Testis (tissue), 3 donors: ENCODE results near the gene PDHX. TPM values are rescaled to one million over a fixed set of nuclear protein-coding genes. Genes with fewer than 3 reads are reported as not detected.

Source experiments
- DNase-seq: peaks from one replicate; pipeline ENCODE4 v3.0.0-alpha.2; 2019
- H3K27ac ChIP-seq, 2 donors: fragments of 200-600 bp; sonication (generic); one replicate each; pipeline ENCODE4 v1.5.1; 2019
- H3K27me3 ChIP-seq: fragments of 200-600 bp; sonication (generic); one replicate; pipeline ENCODE4 v1.5.1; 2019
- H3K36me3 ChIP-seq: fragments of 200-600 bp; sonication (generic); one replicate; pipeline ENCODE4 v1.5.1; 2017; ENCODE audit warnings: low read depth; ENCODE audit errors: missing control alignments
- H3K4me1 ChIP-seq: fragments of 200-600 bp; sonication (generic); one replicate; pipeline ENCODE4 v1.5.1; 2019
- H3K4me3 ChIP-seq, 2 donors: fragments of 200-600 bp; sonication (generic); one replicate each; pipeline ENCODE4 v1.5.1; 2017 to 2019
- H3K9me3 ChIP-seq: fragments of 200-600 bp; sonication (generic); one replicate; pipeline ENCODE4 v1.5.1; 2017
- CTCF ChIP-seq, 3 experiments: fragments of 450-650 bp in 2 of 3; fragments of 200-600 bp in 1 of 3; sonication (generic) in 1 of 3; IDR thresholded peaks; one replicate each; pipeline ENCODE4 v1.5.1; 2016 to 2019; ENCODE audit warnings: antibody characterized with exemption in 3 of 3, mild to moderate bottlenecking in 2 of 3, moderate library complexity in 1 of 3
- POLR2A ChIP-seq: fragments of 450-650 bp; IDR thresholded peaks from one replicate; pipeline ENCODE4 v1.6.1; 2017; ENCODE audit warnings: antibody characterized with exemption, mild to moderate bottlenecking, moderate library complexity
- WGBS, 2 donors: methylation state at CpG; one replicate each; pipeline ENCODE4 v1.1.5; 2018; 5-methylcytosine and 5-hydroxymethylcytosine counted together
- intact Hi-C: fragments of 100-400 bp; cut with DNase I; formaldehyde crosslinking; loops from one replicate; pipeline ENCODE4 v1.15.1; 2023; ENCODE audit warnings: low total_unique reads
- polyA plus RNA-seq: library from polyadenylated mRNA; stranded (reverse); fragments of 350-450 nt; fragmentation: Illumina TruSeq; extraction: RNeasy Lipid Tissue Mini Kit (QIAGEN cat#74804); gene quantifications from one replicate; pipeline ENCODE4 v1.2.3, GENCODE V29; 2014; ENCODE audit warnings: low read depth, low replicate concordance; ENCODE audit not compliant: insufficient read depth
- total RNA-seq, 2 donors: library from RNA; depleted of rRNA; stranded (reverse); fragments of >200 nt; gene quantifications; one replicate each; pipeline ENCODE4 v1.2.3, GENCODE V29; 2016

PDHX gene
- total and polyA plus RNA-seq, 3 donors from 2014 or later: 47.9 to 54.2 (median 53.5) TPM

DNA sequence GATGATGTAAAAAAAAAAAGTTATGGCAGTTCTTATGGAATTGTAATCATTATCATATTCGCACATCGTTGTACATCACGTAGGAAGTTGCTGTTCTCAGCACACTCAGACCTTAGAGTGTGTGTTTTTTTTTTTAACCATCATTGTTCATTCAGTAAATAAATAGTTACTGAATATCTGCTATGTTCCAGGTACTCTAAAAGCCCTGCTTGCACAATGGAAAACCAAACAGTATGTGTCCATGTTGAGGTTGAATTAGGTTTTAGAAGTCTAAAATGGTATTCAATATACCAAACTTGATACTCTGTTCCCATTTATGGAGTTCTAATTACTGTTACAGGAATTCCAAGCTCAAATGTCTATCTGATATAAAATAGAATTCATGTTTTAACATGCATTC, 41.2 kb downstream of the PDHX start:
- no peaks in the 10 kb centered on the region for H3K27me3 ChIP-seq
- no peaks in the 10 kb centered on the region for H3K9me3 ChIP-seq
- intact Hi-C loops: no loop called here
- no peak for TF ChIP-seq CTCF (IDR thresholded peaks at IDR 0.05)
- TF ChIP-seq POLR2A: no peak
- H3K4me3 ChIP-seq: no peak overlapping the region
- WGBS, 2 donors: 94 to 95% methylated on average over 3 of the region's 3 CpGs
- no peak overlapping the region for H3K27ac ChIP-seq
- H3K4me1 ChIP-seq: peaks cover 6% of the 10 kb centered on the region
- DNase-seq: no peak
- H3K36me3 ChIP-seq: no peaks in the 10 kb centered on the region

DNA sequence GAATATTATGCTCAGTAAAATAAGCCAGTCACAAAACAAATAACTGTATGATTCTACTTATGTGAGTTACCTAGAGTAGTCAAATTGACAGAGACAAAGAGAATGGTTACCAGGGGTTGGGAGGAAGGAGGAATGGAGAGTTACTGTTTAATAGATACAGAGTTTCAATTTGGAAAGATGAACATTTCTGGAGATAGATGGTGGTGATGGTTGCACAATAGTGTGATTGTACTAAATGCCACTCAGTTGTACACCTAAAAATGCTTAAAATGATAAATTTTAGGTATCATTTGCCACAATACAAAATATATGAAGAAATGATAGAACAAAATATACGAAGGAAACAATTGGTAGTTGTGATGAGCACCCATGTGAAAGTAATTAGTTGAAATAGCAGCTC, 43.4 kb downstream of the PDHX start:
- 63 to 69% methylated on average over 1 of the region's 1 CpG for WGBS, 2 donors
- no peaks in the 10 kb centered on the region for H3K36me3 ChIP-seq

DNA sequence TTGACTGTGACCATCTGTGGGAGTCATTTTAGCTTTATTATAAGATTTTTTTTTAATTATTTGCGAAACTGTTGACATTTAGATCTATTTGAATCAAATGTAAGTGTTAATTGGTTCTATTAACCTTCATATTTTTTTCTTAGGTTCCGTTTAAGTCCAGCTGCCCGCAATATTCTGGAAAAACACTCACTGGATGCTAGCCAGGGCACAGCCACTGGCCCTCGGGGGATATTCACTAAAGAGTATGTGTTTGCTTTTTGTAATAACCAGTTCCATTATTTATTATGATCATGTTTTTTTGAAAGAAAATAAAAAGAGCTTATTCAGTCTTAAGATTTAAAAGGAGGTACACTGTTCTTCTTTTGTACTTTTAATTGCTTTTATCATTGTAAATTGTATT, 43.9 kb downstream of the PDHX start:
- 46 to 49% methylated on average over 4 of the region's 4 CpGs for WGBS, 2 donors
- DNase-seq: peak; percentile 27
- H3K27ac ChIP-seq: peak overlapping the region in 1 of 2 donors; percentile 50
- TF ChIP-seq CTCF (IDR thresholded peaks at IDR 0.05): no peak
- no peak for TF ChIP-seq POLR2A
- no peaks in the 10 kb centered on the region for H3K36me3 ChIP-seq
- no peaks in the 10 kb centered on the region for H3K9me3 ChIP-seq
- peaks cover 6% of the 10 kb centered on the region for H3K4me1 ChIP-seq
- intact Hi-C loops: no loop called here
- no peaks in the 10 kb centered on the region for H3K27me3 ChIP-seq
- no peak overlapping the region for H3K4me3 ChIP-seq

More for the DNA sequence above, 43.4 kb downstream of the PDHX start:
- no peak overlapping the region for H3K4me3 ChIP-seq
- no peak for TF ChIP-seq CTCF (IDR thresholded peaks at IDR 0.05)
- TF ChIP-seq POLR2A: no peak
- peaks cover 6% of the 10 kb centered on the region for H3K4me1 ChIP-seq
- no peaks in the 10 kb centered on the region for H3K9me3 ChIP-seq
- intact Hi-C loops: no loop called here
- H3K27ac ChIP-seq: peak overlapping the region in 1 of 2 donors; percentile 50
- H3K27me3 ChIP-seq: no peaks in the 10 kb centered on the region
- DNase-seq: no peak

DNA sequence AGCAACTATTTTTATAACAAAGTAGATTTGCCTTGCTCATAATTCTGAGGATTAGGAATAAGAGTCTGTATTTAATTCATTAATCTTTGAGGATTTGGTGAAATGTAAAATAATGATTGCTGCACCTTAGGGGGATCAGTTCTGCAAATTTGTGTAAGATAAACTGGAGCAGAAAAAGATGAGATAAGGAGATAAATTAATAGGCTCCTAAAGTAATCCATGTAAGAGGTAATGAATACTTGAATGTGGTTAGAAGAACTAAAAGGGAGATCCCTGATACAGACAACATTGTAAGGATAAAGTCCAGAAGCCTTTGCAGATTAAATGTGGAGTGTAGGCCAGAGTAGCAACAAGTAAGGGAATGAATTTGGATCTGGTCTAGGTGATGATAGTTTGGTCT, 45.6 kb downstream of the PDHX start:
- intact Hi-C loops: no loop called here

More for the DNA sequence above, 45.6 kb downstream of the PDHX start:
- Histone ChIP-seq H3K27me3 (no peaks in the 10 kb centered on the region), H3K9me3 (no peaks in the 10 kb centered on the region), H3K36me3 (no peaks in the 10 kb centered on the region), H3K4me3 (no peak overlapping the region), H3K4me1 (peaks cover 6% of the 10 kb centered on the region), H3K27ac (no peak overlapping the region)
- DNase-seq: no peak
- no peak for TF ChIP-seq POLR2A
- TF ChIP-seq CTCF (IDR thresholded peaks at IDR 0.05): no peak
